ACC112 (cell line): ENCODE data around the gene GCC2.
"Not testable (repeated sequence)": the region's sequence is repeated elsewhere in the genome, so short reads cannot be mapped to it uniquely, and the experiment has no call there.

Experiments
- H2AFZ ChIP-seq: fragments of 200-600 bp; sonication (generic); one replicate; pipeline ENCODE4 v1.6.0; 2017; ENCODE audit warnings: antibody characterized with exemption, low read length; ENCODE audit not compliant: unreplicated experiment
- H3K27ac ChIP-seq: fragments of 200-600 bp; sonication (generic); 2 replicates; pipeline ENCODE4 v1.5.1; 2014; ENCODE audit warnings: low read depth, mild to moderate bottlenecking, antibody characterized with exemption, low read length, moderate library complexity
- H3K27me3 ChIP-seq: fragments of 200-600 bp; sonication (generic); 2 replicates; pipeline ENCODE4 v1.6.1; 2014; ENCODE audit warnings: mild to moderate bottlenecking, antibody characterized with exemption, low read length, moderate library complexity, mixed read lengths; ENCODE audit not compliant: insufficient read depth
- H3K36me3 ChIP-seq: fragments of 200-600 bp; sonication (generic); 2 replicates; pipeline ENCODE4 v1.6.1; 2016; ENCODE audit warnings: mild to moderate bottlenecking, antibody characterized with exemption, low read length, moderate library complexity, mixed read lengths; ENCODE audit not compliant: insufficient read depth
- H3K4me1 ChIP-seq: fragments of 200-600 bp; sonication (generic); one replicate; pipeline ENCODE4 v1.6.1; 2016; ENCODE audit warnings: low read length, mixed read lengths; ENCODE audit not compliant: insufficient read depth, unreplicated experiment, control insufficient read depth
- H3K4me3 ChIP-seq: fragments of 200-600 bp; sonication (generic); 2 replicates; pipeline ENCODE4 v1.5.1; 2014; ENCODE audit warnings: mild to moderate bottlenecking, low read depth, low read length
- H3K79me2 ChIP-seq: fragments of 200-600 bp; sonication (generic); one replicate; pipeline ENCODE4 v1.6.0; 2016; ENCODE audit warnings: low read length; ENCODE audit not compliant: control insufficient read depth, unreplicated experiment, insufficient read depth

Gene GCC2

GRCh38 chr2:108446703-108447102, 2.3 kb upstream of the GCC2 start:
- Histone ChIP-seq H3K79me2 (peaks cover 19% of the 10 kb centered on the region), H2AFZ (no peak overlapping the region), H3K27ac (no peak overlapping the region), H3K27me3 (no peaks in the 10 kb centered on the region), H3K4me1 (peaks cover 14% of the 10 kb centered on the region), H3K36me3 (peaks cover 5% of the 10 kb centered on the region; the same call in 1 of the 2 replicates), H3K4me3 (no peak overlapping the region)

GRCh38 chr2:108447947-108448677, 894 bp upstream of the GCC2 start:
- Histone ChIP-seq H3K27ac (peak overlapping the region; percentile 71; the same call in 1 of the 2 replicates), H2AFZ (peak overlapping the region; percentile 97), H3K4me3 (peak overlapping the region; percentile 95), H3K36me3 (peaks cover 11% of the 10 kb centered on the region), H3K4me1 (peaks cover 14% of the 10 kb centered on the region), H3K79me2 (peaks cover 19% of the 10 kb centered on the region), H3K27me3 (no peaks in the 10 kb centered on the region)

- peaks cover 14% of the 10 kb centered on the region for H3K4me1 ChIP-seq
- peak overlapping the region; percentile 95 for H3K4me3 ChIP-seq
- no peaks in the 10 kb centered on the region for H3K27me3 ChIP-seq
- H3K36me3 ChIP-seq, result peaks cover 20% of the 10 kb centered on the region
- H3K27ac ChIP-seq, result peak overlapping the region; percentile 71
- H2AFZ ChIP-seq, result peak overlapping the region; percentile 97
- H3K79me2 ChIP-seq, result peaks cover 19% of the 10 kb centered on the region
Observed at GRCh38 chr2:108449410-108450130, 564 bp downstream of the GCC2 start.

- no peak overlapping the region for H3K27ac ChIP-seq
- H3K4me1 ChIP-seq, result peaks cover 14% of the 10 kb centered on the region
- H3K36me3 ChIP-seq, result peaks cover 31% of the 10 kb centered on the region
- H3K4me3 ChIP-seq, result no peak overlapping the region
- H3K27me3 ChIP-seq, result no peaks in the 10 kb centered on the region
- H2AFZ ChIP-seq, result no peak overlapping the region
- H3K79me2 ChIP-seq, result peaks cover 19% of the 10 kb centered on the region
Observed at GRCh38 chr2:108450863-108451262, 1.9 kb downstream of the GCC2 start.

- Histone ChIP-seq H3K36me3 (peaks cover 40% of the 10 kb centered on the region), H3K4me3 (no peak overlapping the region), H3K27me3 (no peaks in the 10 kb centered on the region), H3K27ac (no peak overlapping the region), H2AFZ (no peak overlapping the region), H3K4me1 (peaks cover 14% of the 10 kb centered on the region), H3K79me2 (peaks cover 19% of the 10 kb centered on the region)
Observed at GRCh38 chr2:108451976-108452375, 3.0 kb downstream of the GCC2 start.

GRCh38 chr2:108453530-108453929, 4.5 kb downstream of the GCC2 start:
- not testable (repeated sequence) for H2AFZ ChIP-seq, H3K4me1 ChIP-seq, H3K27ac ChIP-seq, H3K4me3 ChIP-seq, H3K27me3 ChIP-seq
- peaks cover 51% of the 10 kb centered on the region for H3K36me3 ChIP-seq
- H3K79me2 ChIP-seq, result peaks cover 19% of the 10 kb centered on the region

GRCh38 chr2:108454440-108454839, 5.4 kb downstream of the GCC2 start:
- H3K36me3 ChIP-seq, result peaks cover 60% of the 10 kb centered on the region
- peaks cover 7% of the 10 kb centered on the region for H3K4me1 ChIP-seq
- H3K4me3 ChIP-seq, result no peak overlapping the region
- H2AFZ ChIP-seq, result no peak overlapping the region
- no peaks in the 10 kb centered on the region for H3K27me3 ChIP-seq
- H3K27ac ChIP-seq, result no peak overlapping the region
- H3K79me2 ChIP-seq, result peaks cover 20% of the 10 kb centered on the region

GRCh38 chr2:108455571-108455970, 6.6 kb downstream of the GCC2 start:
- H3K79me2 ChIP-seq, result peaks cover 10% of the 10 kb centered on the region

GRCh38 chr2:108458082-108458481, 9.1 kb downstream of the GCC2 start:
- H3K79me2 ChIP-seq, result peaks cover 8% of the 10 kb centered on the region
- no peaks in the 10 kb centered on the region for H3K4me1 ChIP-seq
- H3K36me3 ChIP-seq, result peaks cover 66% of the 10 kb centered on the region
- H3K27ac ChIP-seq, result no peak overlapping the region
- no peaks in the 10 kb centered on the region for H3K27me3 ChIP-seq
- no peak overlapping the region for H2AFZ ChIP-seq
- no peak overlapping the region for H3K4me3 ChIP-seq

More at GRCh38 chr2:108455571-108455970, 6.6 kb downstream of the GCC2 start:
- Histone ChIP-seq H3K4me3 (no peak overlapping the region), H3K27ac (no peak overlapping the region), H3K27me3 (no peaks in the 10 kb centered on the region), H3K36me3 (peaks cover 66% of the 10 kb centered on the region), H3K4me1 (no peaks in the 10 kb centered on the region), H2AFZ (no peak overlapping the region)

GRCh38 chr2:108459441-108459840, 10.4 kb downstream of the GCC2 start:
- Histone ChIP-seq H3K79me2 (peaks cover 10% of the 10 kb centered on the region), H3K27me3 (no peaks in the 10 kb centered on the region), H3K4me3 (no peak overlapping the region), H3K36me3 (peaks cover 64% of the 10 kb centered on the region), H3K27ac (no peak overlapping the region), H2AFZ (no peak overlapping the region), H3K4me1 (no peaks in the 10 kb centered on the region)
